ENCODE data around the gene SGPP1. TPM values are rescaled to one million over a fixed set of nuclear protein-coding genes. Genes with fewer than 3 reads are reported as not detected.

The SGPP1 gene
- total RNA-seq, 1 experiment from 2014 or later = 5.5 TPM

DNA sequence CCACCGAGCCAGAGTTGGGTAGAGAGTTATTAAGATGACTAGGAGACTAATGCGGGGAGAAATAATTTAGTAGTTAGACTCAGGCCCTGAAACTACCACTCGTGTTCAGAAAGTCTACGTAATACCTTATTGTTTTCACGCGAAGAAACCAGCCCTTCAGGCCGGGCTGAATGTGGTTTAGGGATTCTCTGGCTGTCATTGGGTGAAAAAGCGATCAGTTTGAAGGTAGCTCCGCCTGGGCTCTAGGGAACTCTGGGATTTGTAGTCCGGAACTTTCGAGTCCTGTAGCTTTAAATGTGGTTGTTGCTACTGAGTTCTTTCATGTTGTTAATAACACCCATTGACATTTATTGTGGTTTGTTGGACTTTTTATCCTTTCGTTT, 85.6 kb downstream of the SGPP1 start:
- Mint-ChIP-seq H3K9me3 (peaks cover 0 to 3% of the 10 kb centered on the region in 2 experiments; a peak in 4 of 5 replicates), H3K4me3 (peak overlapping the region; percentile 86 to 96), H3K27me3 (ENCODE audit: low read depth) (no peaks in the 10 kb centered on the region), H3K27ac (peak overlapping the region; percentile 96 to 98 (median 96)), H3K36me3 (ENCODE audit: insufficient read depth in 1 of 3, low read depth in 3 of 3) (peaks cover 20 to 23% (median 23%) of the 10 kb centered on the region in 3 experiments), H3K4me1 (peaks cover 0 to 10% of the 10 kb centered on the region in 2 experiments; a peak in 3 of 4 replicates)
- Histone ChIP-seq H3K14ac (ENCODE audit: insufficient read depth, low read length) (peak overlapping the region; percentile 80; the same call in 1 of the 2 replicates), H3K9ac (ENCODE audit: extremely low read depth, insufficient read length, low read length) (peak overlapping the region; percentile 76), H3K9me3 (ENCODE audit: control insufficient read depth, low read depth, low read length) (no peaks in the 10 kb centered on the region), H3K27me3 (ENCODE audit: insufficient read depth, low read length) (no peaks in the 10 kb centered on the region), H4K8ac (replicated peaks; ENCODE audit: insufficient read length, low read depth, low read length) (no peak overlapping the region), H2BK20ac (ENCODE audit: low read depth, low read length, poor library complexity, severe bottlenecking) (no peak overlapping the region), H3T11ph (ENCODE audit: low read length) (no peak overlapping the region), H3K4me1 (ENCODE audit: insufficient read depth, low read length) (no peaks in the 10 kb centered on the region), H3K23ac (ENCODE audit: insufficient read length, low read depth, low read length) (no peak overlapping the region), H2BK120ac (ENCODE audit: low read depth, low read length, poor library complexity, severe bottlenecking) (no peak overlapping the region), H2AFZ (ENCODE audit: low read length) (peak overlapping the region; percentile 52), H3K4ac (ENCODE audit: low read depth, low read length) (no peak overlapping the region; the same call in 1 of the 2 replicates), H4K5ac (ENCODE audit: insufficient read length, low read depth, low read length) (no peak overlapping the region), H3K56ac (ENCODE audit: insufficient read length, low read depth, low read length) (no peak overlapping the region), H2BK5ac (ENCODE audit: insufficient read length, low read length) (no peak overlapping the region), H2AK5ac (ENCODE audit: insufficient read length, low read length) (no peak overlapping the region), H4K91ac (ENCODE audit: insufficient read length, low read depth, low read length) (no peak overlapping the region), H3K23me2 (ENCODE audit: insufficient read length, low read depth, low read length, poor library complexity, severe bottlenecking) (no peaks in the 10 kb centered on the region), H3K18ac (ENCODE audit: insufficient read length, low read depth, low read length) (peak overlapping the region; percentile 69), H2BK15ac (ENCODE audit: low read depth, low read length) (no peak overlapping the region), H4K20me1 (ENCODE audit: control insufficient read depth, insufficient read depth, insufficient read length) (no peaks in the 10 kb centered on the region), H3K79me1 (ENCODE audit: insufficient read depth, low read depth, low read length, poor library complexity, severe bottlenecking) (peaks cover 3% of the 10 kb centered on the region), H3K4me2 (ENCODE audit: insufficient read depth, insufficient read length, low read length) (peak overlapping the region; percentile 48), H3K27ac (ENCODE audit: insufficient read length, low read depth, low read length) (peak overlapping the region; percentile 47), H2BK12ac (ENCODE audit: insufficient read length, low read depth, low read length) (no peak overlapping the region), H3K79me2 (ENCODE audit: insufficient read depth, low read length) (peaks cover 12% of the 10 kb centered on the region; the same call in 1 of the 2 replicates)
- TF ChIP-seq, protein P1, sequence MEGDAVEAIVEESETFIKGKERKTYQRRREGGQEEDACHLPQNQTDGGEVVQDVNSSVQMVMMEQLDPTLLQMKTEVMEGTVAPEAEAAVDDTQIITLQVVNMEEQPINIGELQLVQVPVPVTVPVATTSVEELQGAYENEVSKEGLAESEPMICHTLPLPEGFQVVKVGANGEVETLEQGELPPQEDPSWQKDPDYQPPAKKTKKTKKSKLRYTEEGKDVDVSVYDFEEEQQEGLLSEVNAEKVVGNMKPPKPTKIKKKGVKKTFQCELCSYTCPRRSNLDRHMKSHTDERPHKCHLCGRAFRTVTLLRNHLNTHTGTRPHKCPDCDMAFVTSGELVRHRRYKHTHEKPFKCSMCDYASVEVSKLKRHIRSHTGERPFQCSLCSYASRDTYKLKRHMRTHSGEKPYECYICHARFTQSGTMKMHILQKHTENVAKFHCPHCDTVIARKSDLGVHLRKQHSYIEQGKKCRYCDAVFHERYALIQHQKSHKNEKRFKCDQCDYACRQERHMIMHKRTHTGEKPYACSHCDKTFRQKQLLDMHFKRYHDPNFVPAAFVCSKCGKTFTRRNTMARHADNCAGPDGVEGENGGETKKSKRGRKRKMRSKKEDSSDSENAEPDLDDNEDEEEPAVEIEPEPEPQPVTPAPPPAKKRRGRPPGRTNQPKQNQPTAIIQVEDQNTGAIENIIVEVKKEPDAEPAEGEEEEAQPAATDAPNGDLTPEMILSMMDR (conservative IDR thresholded peaks at IDR 0.05) = no peak
- no CpG with 5 or more reads among the region's 12 CpGs for WGBS (ENCODE audit: extremely low coverage, insufficient read length, low lambda C conversion rate)
- DNase-seq = peak; percentile 84

Measured in H9 (cell line).